ENCODE data around the gene LARGE2.

DNA sequence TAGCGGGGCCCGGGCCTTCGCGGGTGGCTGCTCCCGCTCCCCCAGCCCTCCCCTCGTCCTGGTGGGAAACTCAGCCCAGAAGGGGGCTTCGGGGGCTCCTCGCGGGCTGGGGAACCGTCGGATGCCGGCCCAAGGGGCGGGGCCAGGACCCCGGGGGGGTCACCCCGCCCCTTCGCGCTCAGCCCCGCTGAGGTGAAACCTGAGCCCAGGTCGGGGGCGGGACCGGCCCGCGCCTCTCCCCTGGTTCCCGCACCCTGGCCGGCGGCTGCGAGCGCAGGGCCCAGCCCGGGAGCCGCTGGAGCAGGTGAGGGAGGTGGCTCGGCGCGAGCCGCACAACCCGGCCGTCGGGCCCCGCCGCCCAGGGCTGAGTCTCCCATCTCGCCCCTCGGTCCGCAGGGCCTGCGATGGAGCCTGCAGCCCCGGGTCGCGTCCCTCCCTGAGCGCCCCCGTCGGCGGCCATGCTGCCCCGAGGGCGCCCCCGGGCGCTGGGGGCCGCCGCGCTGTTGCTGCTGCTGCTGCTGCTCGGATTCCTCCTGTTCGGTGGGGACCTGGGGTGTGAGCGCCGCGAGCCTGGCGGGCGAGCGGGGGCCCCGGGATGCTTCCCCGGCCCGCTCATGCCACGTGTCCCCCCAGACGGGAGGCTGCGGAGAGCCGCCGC, at the start of gene LARGE2:
- TF ChIP-seq POLR2A (IDR thresholded peaks at IDR 0.05; ENCODE audit: low read length) (no peak), GATA1 (IDR thresholded peaks at IDR 0.05; ENCODE audit: low read depth, low read length) (no peak)
